Measurements from ENCODE around the gene C5AR1.

- TF ChIP-seq POLR2A (IDR thresholded peaks at IDR 0.05) (no peak), CTCF (IDR thresholded peaks at IDR 0.05) (no peak)
These were observed 49.3 kb downstream of the C5AR1 start for GRCh38 chr19:47358936-47359335.

Measured in stomach (tissue), 4 donors.